Memory B cell (primary cell): ENCODE data around the gene TUBB3.

Experiments
- ATAC-seq: fragments of 150-1000 bp; cut with Tn5 transposase; 2 replicates; pipeline ENCODE4 v1.10.0; 2021; ENCODE audit warnings: low read depth, mild to moderate bottlenecking, moderate library complexity
- DNase-seq, 2 donors: peaks; one replicate each; pipeline ENCODE4 v3.0.0; 2022; ENCODE audit warnings: low spot score in 2 of 2
- H3K27ac Mint-ChIP-seq: one replicate; pipeline ENCODE4 v1.8.0; 2022; ENCODE audit warnings: mild to moderate bottlenecking, moderate library complexity, mixed read lengths
- H3K27me3 Mint-ChIP-seq: one replicate; pipeline ENCODE4 v1.8.0; 2022; ENCODE audit warnings: mixed read lengths
- H3K36me3 Mint-ChIP-seq: one replicate; pipeline ENCODE4 v1.8.0; 2022; ENCODE audit warnings: mild to moderate bottlenecking, mixed read lengths
- H3K4me1 Mint-ChIP-seq: one replicate; pipeline ENCODE4 v1.8.0; 2022; ENCODE audit warnings: mixed read lengths
- H3K4me3 Mint-ChIP-seq: one replicate; pipeline ENCODE4 v1.8.0; 2022; ENCODE audit warnings: mild to moderate bottlenecking, moderate library complexity, mixed read lengths
- H3K9me3 Mint-ChIP-seq: one replicate; pipeline ENCODE4 v1.8.0; 2022; ENCODE audit warnings: mixed read lengths

The TUBB3 gene

GRCh38 chr16:89952551-89952950 is 29.4 kb downstream of the TUBB3 start:
- no peaks in the 10 kb centered on the region for H3K27me3 Mint-ChIP-seq
- no peak overlapping the region for H3K4me3 Mint-ChIP-seq
- ATAC-seq (no peak), DNase-seq (no peak)
- peaks cover 43% of the 10 kb centered on the region for H3K4me1 Mint-ChIP-seq
- peaks cover 2% of the 10 kb centered on the region for H3K9me3 Mint-ChIP-seq
- H3K27ac Mint-ChIP-seq = no peak overlapping the region
- H3K36me3 Mint-ChIP-seq = peaks cover 2% of the 10 kb centered on the region

- H3K36me3 Mint-ChIP-seq = peaks cover 8% of the 10 kb centered on the region
- DNase-seq (peak; percentile 43 to 56), ATAC-seq (peak; percentile 84)
- peaks cover 39% of the 10 kb centered on the region for H3K4me1 Mint-ChIP-seq
- H3K4me3 Mint-ChIP-seq = peak overlapping the region; percentile 76
- peak overlapping the region; percentile 36 for H3K27ac Mint-ChIP-seq
- H3K9me3 Mint-ChIP-seq = peaks cover 2% of the 10 kb centered on the region
- H3K27me3 Mint-ChIP-seq = no peaks in the 10 kb centered on the region
Measured at GRCh38 chr16:89953671-89954406, 30.7 kb downstream of the TUBB3 start.

DNA sequence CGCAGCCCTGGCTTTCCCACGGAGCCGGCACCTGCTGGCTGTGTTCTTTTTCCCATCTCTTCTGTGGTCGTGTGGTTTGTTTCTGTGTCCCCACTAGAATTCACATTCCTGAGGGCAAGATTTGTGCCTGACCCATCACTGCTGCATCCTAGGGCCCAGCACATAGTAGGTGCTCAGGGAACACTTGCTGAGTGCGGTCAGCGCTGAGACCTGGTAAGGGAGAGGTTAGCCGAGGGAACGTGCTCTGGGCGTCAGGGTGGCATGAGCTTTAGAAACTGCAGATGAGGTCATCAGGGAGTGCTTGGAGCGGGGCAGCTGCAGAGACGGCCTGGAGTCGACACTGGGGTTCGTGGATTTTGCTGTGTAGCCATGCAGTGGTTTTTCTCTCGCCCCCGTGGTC is 31.3 kb downstream of the TUBB3 start:
- Mint-ChIP-seq H3K36me3 (peaks cover 11% of the 10 kb centered on the region), H3K27ac (peak overlapping the region; percentile 36), H3K4me3 (peak overlapping the region; percentile 76), H3K9me3 (peaks cover 2% of the 10 kb centered on the region), H3K27me3 (no peaks in the 10 kb centered on the region), H3K4me1 (peaks cover 39% of the 10 kb centered on the region)
- no peak for DNase-seq
- no peak for ATAC-seq

DNA sequence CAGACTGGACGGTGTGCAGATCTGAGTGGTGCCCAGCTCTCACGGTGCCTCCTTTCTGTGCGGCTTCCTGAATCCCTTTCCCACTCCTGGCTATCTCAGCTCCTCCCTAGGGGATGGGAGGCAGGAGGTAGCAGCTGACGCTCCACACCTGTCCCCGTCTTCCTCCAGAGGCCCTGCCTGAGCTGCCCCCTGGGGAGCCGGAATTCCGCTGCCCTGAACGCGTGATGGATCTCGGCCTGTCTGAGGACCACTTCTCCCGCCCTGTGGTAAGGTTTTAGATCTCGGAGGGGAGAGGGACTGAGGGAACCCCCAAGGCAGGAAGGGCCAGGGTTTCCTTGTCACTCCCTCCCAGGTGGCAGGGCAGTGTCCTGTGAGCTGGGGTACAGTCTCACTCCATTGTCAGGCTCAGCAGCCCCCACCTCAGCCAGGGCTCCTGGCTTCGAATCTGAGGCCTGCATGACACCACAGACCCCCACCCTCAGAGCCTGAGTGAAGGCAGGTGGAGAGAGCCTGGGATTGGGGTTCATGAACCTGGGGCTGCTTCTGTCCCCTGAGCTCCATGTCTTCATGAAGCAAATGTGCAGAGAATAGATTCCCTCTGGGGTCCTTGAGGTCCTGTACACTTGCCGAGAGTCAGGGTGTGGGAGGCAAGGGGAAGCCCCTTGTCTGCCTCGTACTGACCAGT is 32.0 kb downstream of the TUBB3 start:
- peak overlapping the region; percentile 76 for H3K4me3 Mint-ChIP-seq
- peaks cover 2% of the 10 kb centered on the region for H3K9me3 Mint-ChIP-seq
- no peaks in the 10 kb centered on the region for H3K27me3 Mint-ChIP-seq
- no peak overlapping the region for H3K27ac Mint-ChIP-seq
- ATAC-seq (no peak), DNase-seq (no peak)
- H3K36me3 Mint-ChIP-seq = peaks cover 16% of the 10 kb centered on the region
- H3K4me1 Mint-ChIP-seq = peaks cover 36% of the 10 kb centered on the region

DNA sequence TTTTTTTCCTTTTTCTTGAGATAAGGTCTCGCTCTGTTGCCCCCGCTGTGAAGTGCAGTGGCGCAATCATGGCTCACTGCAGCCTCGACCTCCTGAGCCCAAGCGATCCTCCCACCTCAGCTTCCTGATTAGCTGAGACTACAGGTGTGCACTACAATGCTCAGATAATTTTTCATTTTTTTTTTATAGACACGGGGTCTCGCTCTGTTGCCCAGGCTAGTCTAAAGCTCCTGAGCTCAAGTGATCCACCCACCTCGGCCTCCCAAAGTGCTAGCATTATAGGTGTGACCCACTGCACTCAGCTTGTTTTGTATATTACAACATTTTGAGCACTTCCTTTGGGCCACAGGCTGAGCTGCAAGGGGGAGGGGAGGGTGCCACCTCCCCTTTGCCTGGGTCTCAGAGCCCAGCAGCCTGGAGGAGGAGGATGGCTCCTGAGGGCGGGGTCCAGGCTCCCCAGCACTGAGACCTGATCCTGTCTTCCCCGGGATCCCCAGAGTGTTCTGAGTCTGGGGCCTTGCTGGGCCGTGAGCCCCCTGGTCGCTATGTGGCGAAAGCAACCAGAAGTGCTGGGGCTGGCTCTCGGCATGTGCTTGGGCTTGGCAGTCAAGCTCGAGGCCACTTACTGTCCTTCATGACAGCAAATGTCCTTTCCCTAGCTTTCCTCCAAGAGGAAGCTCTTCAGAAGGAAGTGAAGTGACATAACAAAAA is 33.5 kb downstream of the TUBB3 start:
- peak; percentile 28 for ATAC-seq
- Mint-ChIP-seq H3K4me3 (peak overlapping the region; percentile 43), H3K27ac (peak overlapping the region; percentile 20), H3K4me1 (peaks cover 36% of the 10 kb centered on the region), H3K9me3 (peaks cover 2% of the 10 kb centered on the region), H3K36me3 (peaks cover 18% of the 10 kb centered on the region), H3K27me3 (no peaks in the 10 kb centered on the region)
- DNase-seq = no peak

GRCh38 chr16:89957216-89957785 is 34.2 kb downstream of the TUBB3 start:
- H3K27me3 Mint-ChIP-seq = no peaks in the 10 kb centered on the region
- H3K4me1 Mint-ChIP-seq = peaks cover 36% of the 10 kb centered on the region
- H3K4me3 Mint-ChIP-seq = peak overlapping the region; percentile 43
- no peak for DNase-seq
- ATAC-seq = no peak
- H3K27ac Mint-ChIP-seq = peak overlapping the region; percentile 20
- peaks cover 2% of the 10 kb centered on the region for H3K9me3 Mint-ChIP-seq
- H3K36me3 Mint-ChIP-seq = peaks cover 18% of the 10 kb centered on the region

GRCh38 chr16:89958068-89958467 is 34.9 kb downstream of the TUBB3 start:
- Mint-ChIP-seq H3K9me3 (peaks cover 2% of the 10 kb centered on the region), H3K36me3 (peaks cover 18% of the 10 kb centered on the region), H3K4me3 (no peak overlapping the region), H3K27me3 (no peaks in the 10 kb centered on the region), H3K4me1 (peaks cover 34% of the 10 kb centered on the region), H3K27ac (no peak overlapping the region)
- no peak for DNase-seq
- ATAC-seq = no peak

GRCh38 chr16:89958596-89958995 is 35.5 kb downstream of the TUBB3 start:
- ATAC-seq = no peak
- H3K4me1 Mint-ChIP-seq = peaks cover 29% of the 10 kb centered on the region
- DNase-seq = no peak
- no peak overlapping the region for H3K27ac Mint-ChIP-seq
- H3K36me3 Mint-ChIP-seq = peaks cover 20% of the 10 kb centered on the region
- H3K4me3 Mint-ChIP-seq = no peak overlapping the region
- peaks cover 2% of the 10 kb centered on the region for H3K9me3 Mint-ChIP-seq
- H3K27me3 Mint-ChIP-seq = no peaks in the 10 kb centered on the region

GRCh38 chr16:89960966-89961365 is 37.8 kb downstream of the TUBB3 start:
- H3K36me3 Mint-ChIP-seq = peaks cover 19% of the 10 kb centered on the region
- H3K9me3 Mint-ChIP-seq = no peaks in the 10 kb centered on the region
- H3K4me1 Mint-ChIP-seq = peaks cover 12% of the 10 kb centered on the region
- H3K27ac Mint-ChIP-seq = no peak overlapping the region
- no peaks in the 10 kb centered on the region for H3K27me3 Mint-ChIP-seq
- ATAC-seq (no peak), DNase-seq (no peak)
- H3K4me3 Mint-ChIP-seq = no peak overlapping the region

GRCh38 chr16:89961920-89962319 is 38.8 kb downstream of the TUBB3 start:
- DNase-seq = no peak
- H3K27me3 Mint-ChIP-seq = no peaks in the 10 kb centered on the region
- H3K36me3 Mint-ChIP-seq = peaks cover 19% of the 10 kb centered on the region
- peaks cover 8% of the 10 kb centered on the region for H3K4me1 Mint-ChIP-seq
- H3K4me3 Mint-ChIP-seq = no peak overlapping the region
- no peak overlapping the region for H3K27ac Mint-ChIP-seq
- H3K9me3 Mint-ChIP-seq = no peaks in the 10 kb centered on the region
- no peak for ATAC-seq

- H3K27me3 Mint-ChIP-seq = no peaks in the 10 kb centered on the region
- H3K9me3 Mint-ChIP-seq = no peaks in the 10 kb centered on the region
- H3K4me1 Mint-ChIP-seq = peaks cover 6% of the 10 kb centered on the region
- ATAC-seq (no peak), DNase-seq (no peak)
- H3K36me3 Mint-ChIP-seq = peaks cover 19% of the 10 kb centered on the region
- no peak overlapping the region for H3K4me3 Mint-ChIP-seq
- no peak overlapping the region for H3K27ac Mint-ChIP-seq
Measured at GRCh38 chr16:89962754-89963498, 39.8 kb downstream of the TUBB3 start.

- DNase-seq = no peak
- ATAC-seq = no peak
- Mint-ChIP-seq H3K4me1 (peaks cover 6% of the 10 kb centered on the region), H3K9me3 (no peaks in the 10 kb centered on the region), H3K27me3 (no peaks in the 10 kb centered on the region), H3K27ac (no peak overlapping the region), H3K36me3 (peaks cover 11% of the 10 kb centered on the region), H3K4me3 (no peak overlapping the region)
Measured at GRCh38 chr16:89964201-89964600, 41.1 kb downstream of the TUBB3 start.

DNA sequence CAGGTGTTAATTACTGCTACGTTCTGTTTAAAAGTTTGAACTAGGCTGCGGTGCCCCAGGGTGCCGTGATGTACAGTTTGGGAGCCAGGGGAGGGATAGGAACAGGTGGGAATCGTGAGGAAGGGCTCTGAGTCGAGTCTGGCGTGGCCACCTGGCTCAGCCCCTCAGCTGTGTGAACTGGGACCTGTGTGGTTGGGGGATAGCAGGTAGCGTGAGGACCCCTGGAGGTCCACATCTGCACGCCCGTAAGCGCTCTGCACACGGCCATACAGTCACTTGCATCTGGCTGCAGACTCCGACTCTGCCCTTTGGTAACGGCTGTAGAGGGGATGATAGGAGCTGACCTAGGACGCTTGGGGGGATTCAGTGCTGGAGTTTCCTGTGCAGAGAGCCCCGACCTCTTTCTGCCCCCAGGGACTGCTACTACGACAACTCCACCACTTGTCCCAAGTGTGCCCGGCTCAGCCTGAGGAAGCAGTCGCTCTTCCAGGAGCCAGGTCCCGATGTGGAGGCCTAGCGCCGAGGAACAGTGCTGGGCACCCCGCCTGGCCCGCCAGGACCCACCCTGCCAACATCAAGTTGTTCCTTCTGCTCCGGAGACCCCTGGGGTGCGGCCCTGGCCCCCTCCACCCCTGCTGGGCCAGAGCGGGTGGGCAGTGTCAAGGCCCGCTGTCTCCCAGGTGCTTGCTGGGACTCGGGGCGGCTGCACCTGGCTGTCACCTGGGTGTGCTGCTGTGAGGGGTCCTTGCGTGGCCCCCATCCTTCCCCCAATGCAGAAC is 42.5 kb downstream of the TUBB3 start:
- DNase-seq = no peak
- H3K27ac Mint-ChIP-seq = no peak overlapping the region
- no peaks in the 10 kb centered on the region for H3K9me3 Mint-ChIP-seq
- H3K4me3 Mint-ChIP-seq = no peak overlapping the region
- no peaks in the 10 kb centered on the region for H3K4me1 Mint-ChIP-seq
- H3K36me3 Mint-ChIP-seq = peaks cover 5% of the 10 kb centered on the region
- no peak for ATAC-seq
- H3K27me3 Mint-ChIP-seq = no peaks in the 10 kb centered on the region
